ENCODE results near the gene ADGRL1.

DNA sequence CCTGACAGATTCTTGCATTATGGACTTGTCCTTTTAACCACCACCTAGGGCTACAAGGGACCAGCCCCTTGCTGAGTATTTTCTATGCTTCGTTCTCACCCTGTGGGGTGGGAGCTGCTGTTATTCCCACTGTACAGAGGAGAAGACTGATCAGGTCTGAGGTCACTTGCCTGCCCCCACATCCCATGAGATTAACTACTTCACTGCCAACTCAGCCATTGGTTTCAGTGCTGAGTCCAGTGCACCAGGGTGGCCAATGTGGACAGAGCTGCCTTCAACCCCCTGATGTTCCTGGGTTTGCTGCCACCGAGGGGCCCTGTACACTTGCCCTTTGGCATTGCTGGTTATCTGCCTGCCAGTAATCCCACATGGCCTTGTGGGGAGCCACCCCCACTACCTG is 95.3 kb downstream of the ADGRL1 start:
- TF ChIP-seq, protein P1, sequence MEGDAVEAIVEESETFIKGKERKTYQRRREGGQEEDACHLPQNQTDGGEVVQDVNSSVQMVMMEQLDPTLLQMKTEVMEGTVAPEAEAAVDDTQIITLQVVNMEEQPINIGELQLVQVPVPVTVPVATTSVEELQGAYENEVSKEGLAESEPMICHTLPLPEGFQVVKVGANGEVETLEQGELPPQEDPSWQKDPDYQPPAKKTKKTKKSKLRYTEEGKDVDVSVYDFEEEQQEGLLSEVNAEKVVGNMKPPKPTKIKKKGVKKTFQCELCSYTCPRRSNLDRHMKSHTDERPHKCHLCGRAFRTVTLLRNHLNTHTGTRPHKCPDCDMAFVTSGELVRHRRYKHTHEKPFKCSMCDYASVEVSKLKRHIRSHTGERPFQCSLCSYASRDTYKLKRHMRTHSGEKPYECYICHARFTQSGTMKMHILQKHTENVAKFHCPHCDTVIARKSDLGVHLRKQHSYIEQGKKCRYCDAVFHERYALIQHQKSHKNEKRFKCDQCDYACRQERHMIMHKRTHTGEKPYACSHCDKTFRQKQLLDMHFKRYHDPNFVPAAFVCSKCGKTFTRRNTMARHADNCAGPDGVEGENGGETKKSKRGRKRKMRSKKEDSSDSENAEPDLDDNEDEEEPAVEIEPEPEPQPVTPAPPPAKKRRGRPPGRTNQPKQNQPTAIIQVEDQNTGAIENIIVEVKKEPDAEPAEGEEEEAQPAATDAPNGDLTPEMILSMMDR (IDR thresholded peaks at IDR 0.05), result no peak
- no peak for TF ChIP-seq POLR2A (IDR thresholded peaks at IDR 0.05)
